ENCODE results near the gene TGIF1. TPM values are rescaled to one million over a fixed set of nuclear protein-coding genes. Genes with fewer than 3 reads are reported as not detected.
A peak's percentile ranks its signal among the peaks of the same experiment; 100 is the strongest.

The TGIF1 gene
- total RNA-seq, 4 donors from 2014 or later: 37.3 to 75.7 (median 57.0) TPM

DNA sequence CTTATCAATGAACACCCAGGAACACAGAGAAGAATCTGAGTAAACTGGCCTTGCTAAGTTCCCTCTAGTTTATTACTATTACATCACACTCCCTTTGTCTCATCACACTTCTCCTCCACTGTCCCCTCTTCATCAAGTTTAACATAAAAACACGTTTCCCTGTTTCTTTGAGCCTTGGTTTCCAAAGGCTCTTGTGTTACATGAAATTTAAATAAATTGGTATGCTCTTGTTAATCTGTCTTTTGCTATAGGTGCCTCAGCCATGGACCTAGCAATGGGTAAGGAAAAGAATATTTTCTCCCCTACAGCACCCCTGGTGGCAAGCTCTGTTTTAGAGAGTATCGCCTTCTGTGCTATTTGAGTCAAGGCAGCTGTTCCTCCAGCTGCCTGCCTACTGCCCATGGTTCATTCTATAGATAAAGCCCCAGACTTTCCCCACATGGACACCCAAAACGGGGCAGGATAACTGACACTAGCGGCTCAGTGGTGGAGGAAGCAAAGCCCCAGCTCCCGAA, 31.8 kb downstream of the TGIF1 start:
- intact Hi-C loops (cut with DNase I): no loop called here
- TF ChIP-seq, protein P1, sequence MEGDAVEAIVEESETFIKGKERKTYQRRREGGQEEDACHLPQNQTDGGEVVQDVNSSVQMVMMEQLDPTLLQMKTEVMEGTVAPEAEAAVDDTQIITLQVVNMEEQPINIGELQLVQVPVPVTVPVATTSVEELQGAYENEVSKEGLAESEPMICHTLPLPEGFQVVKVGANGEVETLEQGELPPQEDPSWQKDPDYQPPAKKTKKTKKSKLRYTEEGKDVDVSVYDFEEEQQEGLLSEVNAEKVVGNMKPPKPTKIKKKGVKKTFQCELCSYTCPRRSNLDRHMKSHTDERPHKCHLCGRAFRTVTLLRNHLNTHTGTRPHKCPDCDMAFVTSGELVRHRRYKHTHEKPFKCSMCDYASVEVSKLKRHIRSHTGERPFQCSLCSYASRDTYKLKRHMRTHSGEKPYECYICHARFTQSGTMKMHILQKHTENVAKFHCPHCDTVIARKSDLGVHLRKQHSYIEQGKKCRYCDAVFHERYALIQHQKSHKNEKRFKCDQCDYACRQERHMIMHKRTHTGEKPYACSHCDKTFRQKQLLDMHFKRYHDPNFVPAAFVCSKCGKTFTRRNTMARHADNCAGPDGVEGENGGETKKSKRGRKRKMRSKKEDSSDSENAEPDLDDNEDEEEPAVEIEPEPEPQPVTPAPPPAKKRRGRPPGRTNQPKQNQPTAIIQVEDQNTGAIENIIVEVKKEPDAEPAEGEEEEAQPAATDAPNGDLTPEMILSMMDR (IDR thresholded peaks at IDR 0.05): peak in 3 of 6 experiments; percentile 30 to 53 (median 31)
- no peak for TF ChIP-seq POLR2A (IDR thresholded peaks at IDR 0.05)
- H3K9me3 ChIP-seq: no peaks in the 10 kb centered on the region
- H3K27ac ChIP-seq: no peak overlapping the region
- no peak for DNase-seq
- no peaks in the 10 kb centered on the region for H3K4me1 ChIP-seq
- H3K4me3 ChIP-seq: no peak overlapping the region
- WGBS, 2 donors: 45 to 49% methylated on average over 4 to 5 of the region's 5 CpGs
- no peaks in the 10 kb centered on the region for H3K27me3 ChIP-seq
- no peaks in the 10 kb centered on the region for H3K36me3 ChIP-seq

GRCh38 chr18:3482258-3482657, 32.3 kb downstream of the TGIF1 start:
- no peak for DNase-seq
- Histone ChIP-seq H3K4me1 (no peaks in the 10 kb centered on the region), H3K36me3 (no peaks in the 10 kb centered on the region), H3K27me3 (no peaks in the 10 kb centered on the region), H3K9me3 (no peaks in the 10 kb centered on the region), H3K27ac (no peak overlapping the region), H3K4me3 (no peak overlapping the region)
- WGBS, 2 donors: 75 to 80% methylated on average over 3 of the region's 3 CpGs
- intact Hi-C loops (cut with DNase I): no loop called here
- TF ChIP-seq POLR2A (IDR thresholded peaks at IDR 0.05): no peak
- TF ChIP-seq, protein P1 (IDR thresholded peaks at IDR 0.05): no peak

GRCh38 chr18:3485153-3486149, 35.5 kb downstream of the TGIF1 start:
- intact Hi-C loops (cut with DNase I): no loop called here
- Histone ChIP-seq H3K9me3 (no peaks in the 10 kb centered on the region), H3K4me3 (no peak overlapping the region), H3K27me3 (no peaks in the 10 kb centered on the region), H3K4me1 (no peaks in the 10 kb centered on the region), H3K36me3 (no peaks in the 10 kb centered on the region), H3K27ac (no peak overlapping the region)
- no peak for DNase-seq
- WGBS, 2 donors: 86 to 92% methylated on average over 6 to 9 of the region's 9 CpGs
- no peak for TF ChIP-seq POLR2A (IDR thresholded peaks at IDR 0.05)
- TF ChIP-seq, protein P1 (IDR thresholded peaks at IDR 0.05): no peak

DNA sequence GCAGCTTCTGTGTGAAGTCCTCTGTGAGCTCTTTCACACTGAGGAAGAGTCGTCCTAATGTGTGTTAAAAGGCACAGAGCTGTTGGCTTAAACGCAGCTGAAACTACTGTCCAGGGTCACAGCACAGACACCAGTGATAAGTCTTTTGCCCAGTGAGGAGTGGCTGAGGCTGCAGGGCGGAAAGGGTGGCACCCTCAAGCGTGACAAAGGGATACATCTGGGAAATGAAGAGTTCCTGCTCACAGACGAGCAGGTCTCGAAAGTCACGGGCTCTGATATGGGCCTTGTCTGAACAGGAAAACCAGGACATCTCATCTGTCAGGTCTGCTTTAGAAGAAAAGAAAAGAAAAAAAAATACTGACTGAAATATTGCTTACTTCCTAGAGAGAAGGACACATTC, 36.5 kb downstream of the TGIF1 start:
- H3K36me3 ChIP-seq: no peaks in the 10 kb centered on the region
- H3K27ac ChIP-seq: no peak overlapping the region
- no peaks in the 10 kb centered on the region for H3K27me3 ChIP-seq
- no peak overlapping the region for H3K4me3 ChIP-seq
- DNase-seq: no peak
- intact Hi-C loops (cut with DNase I): no loop called here
- H3K4me1 ChIP-seq: no peaks in the 10 kb centered on the region
- H3K9me3 ChIP-seq: no peaks in the 10 kb centered on the region
- TF ChIP-seq, protein P1 (IDR thresholded peaks at IDR 0.05): no peak
- no peak for TF ChIP-seq POLR2A (IDR thresholded peaks at IDR 0.05)
- 42 to 61% methylated on average over 7 of the region's 7 CpGs for WGBS, 2 donors

- DNase-seq: no peak
- no peaks in the 10 kb centered on the region for H3K27me3 ChIP-seq
- TF ChIP-seq, protein P1 (IDR thresholded peaks at IDR 0.05): no peak
- TF ChIP-seq POLR2A (IDR thresholded peaks at IDR 0.05): no peak
- WGBS, 2 donors: 83 to 91% methylated on average over 6 of the region's 6 CpGs
- no peaks in the 10 kb centered on the region for H3K9me3 ChIP-seq
- intact Hi-C loops (cut with DNase I): no loop called here
- H3K4me1 ChIP-seq: no peaks in the 10 kb centered on the region
- H3K4me3 ChIP-seq: no peak overlapping the region
- no peak overlapping the region for H3K27ac ChIP-seq
- H3K36me3 ChIP-seq: no peaks in the 10 kb centered on the region
Measured at GRCh38 chr18:3489462-3489861, 39.5 kb downstream of the TGIF1 start.
